ENCODE data around the gene MRFAP1. TPM values are rescaled to one million over a fixed set of nuclear protein-coding genes. Genes with fewer than 3 reads are reported as not detected.
"Not testable (repeated sequence)": the region's sequence is repeated elsewhere in the genome, so short reads cannot be mapped to it uniquely, and the experiment has no call there.

MRFAP1 gene
- total and polyA plus RNA-seq, 7 donors: 196 to 261 (median 226) TPM

DNA sequence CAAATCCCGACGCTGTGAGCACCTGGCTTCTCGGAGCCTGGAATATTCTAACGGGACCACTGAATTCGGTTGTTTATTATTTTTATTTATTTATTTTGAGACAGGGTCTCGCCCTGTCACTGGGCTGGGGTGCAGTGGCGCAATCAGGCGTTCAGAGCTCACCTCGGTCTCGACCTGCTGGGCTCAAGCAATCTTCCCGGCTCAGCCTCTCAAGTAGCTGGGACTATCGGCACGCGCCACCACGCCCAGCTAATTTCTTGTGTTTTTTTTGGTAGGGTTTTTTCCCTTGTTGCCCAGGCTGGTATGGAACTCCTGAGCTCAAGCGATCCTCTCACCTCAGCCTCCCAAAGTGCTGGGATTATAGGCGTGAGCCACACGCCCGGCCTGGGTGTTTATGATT lies 31.6 kb downstream of the MRFAP1 start:
- no peaks in the 10 kb centered on the region for H3K9me3 ChIP-seq
- WGBS, 2 donors: 93 to 97% methylated on average over 19 of the region's 19 CpGs
- H3K27me3 ChIP-seq: no peaks in the 10 kb centered on the region
- TF ChIP-seq EP300 (IDR thresholded peaks at IDR 0.05): no peak
- TF ChIP-seq POLR2AphosphoS5 (IDR thresholded peaks at IDR 0.05): no peak
- no peak for TF ChIP-seq POLR2A (IDR thresholded peaks at IDR 0.05)
- TF ChIP-seq, protein P1, sequence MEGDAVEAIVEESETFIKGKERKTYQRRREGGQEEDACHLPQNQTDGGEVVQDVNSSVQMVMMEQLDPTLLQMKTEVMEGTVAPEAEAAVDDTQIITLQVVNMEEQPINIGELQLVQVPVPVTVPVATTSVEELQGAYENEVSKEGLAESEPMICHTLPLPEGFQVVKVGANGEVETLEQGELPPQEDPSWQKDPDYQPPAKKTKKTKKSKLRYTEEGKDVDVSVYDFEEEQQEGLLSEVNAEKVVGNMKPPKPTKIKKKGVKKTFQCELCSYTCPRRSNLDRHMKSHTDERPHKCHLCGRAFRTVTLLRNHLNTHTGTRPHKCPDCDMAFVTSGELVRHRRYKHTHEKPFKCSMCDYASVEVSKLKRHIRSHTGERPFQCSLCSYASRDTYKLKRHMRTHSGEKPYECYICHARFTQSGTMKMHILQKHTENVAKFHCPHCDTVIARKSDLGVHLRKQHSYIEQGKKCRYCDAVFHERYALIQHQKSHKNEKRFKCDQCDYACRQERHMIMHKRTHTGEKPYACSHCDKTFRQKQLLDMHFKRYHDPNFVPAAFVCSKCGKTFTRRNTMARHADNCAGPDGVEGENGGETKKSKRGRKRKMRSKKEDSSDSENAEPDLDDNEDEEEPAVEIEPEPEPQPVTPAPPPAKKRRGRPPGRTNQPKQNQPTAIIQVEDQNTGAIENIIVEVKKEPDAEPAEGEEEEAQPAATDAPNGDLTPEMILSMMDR (IDR thresholded peaks at IDR 0.05): no peak
- peaks cover 0 to 9% (median 0%) of the 10 kb centered on the region in 4 donors for H3K36me3 ChIP-seq
- intact Hi-C loops (cut with DNase I): no loop called here
- H3K27ac ChIP-seq: no peak overlapping the region
- H3K4me1 ChIP-seq: peaks cover 0 to 33% (median 32%) of the 10 kb centered on the region in 4 donors
- no peak overlapping the region for H3K4me3 ChIP-seq
- no peak for DNase-seq

DNA sequence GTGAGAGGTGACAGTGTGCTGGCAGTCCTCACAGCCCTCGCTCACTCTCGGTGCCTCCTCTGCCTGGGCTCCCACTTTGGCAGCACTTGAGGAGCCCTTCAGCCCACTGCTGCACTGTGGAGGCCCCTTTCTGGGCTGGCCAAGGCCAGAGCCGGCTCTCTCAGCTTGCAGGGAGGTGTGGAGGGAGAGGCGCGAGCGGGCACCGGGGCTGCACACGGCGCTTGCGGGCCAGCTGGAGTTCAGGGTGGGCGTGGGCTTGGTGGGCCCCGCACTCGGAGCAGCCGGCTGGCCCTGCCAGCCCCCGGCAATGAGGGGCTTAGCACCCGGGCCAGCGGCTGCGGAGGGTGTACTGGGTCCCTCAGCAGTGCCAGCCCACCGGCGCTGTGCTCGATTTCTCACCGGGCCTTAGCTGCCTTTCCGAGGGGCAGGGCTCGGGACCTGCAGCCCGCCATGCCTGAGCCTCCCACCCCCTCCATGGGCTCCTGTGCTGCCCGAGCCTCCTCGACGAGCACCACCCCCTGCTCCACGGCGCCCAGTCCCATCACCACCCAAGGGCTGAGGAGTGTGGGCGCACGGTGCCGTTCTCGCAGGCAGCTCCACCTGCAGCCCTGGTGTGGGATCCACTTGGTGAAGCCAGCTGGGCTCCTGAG lies 32.2 kb downstream of the MRFAP1 start:
- Histone ChIP-seq H3K4me3 (peak overlapping the region in 2 of 4 donors; percentile 72 to 74), H3K27ac (peak overlapping the region in 3 of 4 donors; percentile 87 to 93 (median 89))

DNA sequence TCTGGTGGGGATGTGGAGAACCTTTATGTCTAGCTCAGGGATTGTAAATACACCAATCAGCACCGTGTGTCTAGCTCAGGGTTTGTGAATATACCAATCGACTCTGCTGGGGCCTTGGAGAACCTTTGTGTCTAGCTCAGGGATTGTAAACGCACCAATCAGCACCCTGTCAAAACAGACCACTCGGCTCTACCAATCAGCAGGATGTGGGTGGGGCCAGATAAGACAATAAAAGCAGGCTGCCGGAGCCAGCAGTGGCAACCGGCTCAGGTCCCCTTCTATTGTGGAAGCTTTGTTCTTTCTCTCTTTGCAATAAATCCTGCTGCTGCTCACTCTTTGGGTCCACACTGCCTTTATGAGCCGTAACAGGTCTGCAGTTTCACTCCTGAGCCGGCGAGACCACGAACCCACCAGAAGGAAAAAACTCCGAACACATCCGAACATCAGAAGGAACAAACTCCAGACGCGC lies 32.7 kb downstream of the MRFAP1 start:
- Histone ChIP-seq H3K27ac (peak overlapping the region; percentile 83 to 93 (median 88)), H3K4me1 (peaks cover 0 to 37% (median 37%) of the 10 kb centered on the region in 4 donors), H3K4me3 (peak overlapping the region; percentile 72 to 79 (median 74))
- TF ChIP-seq POLR2AphosphoS5 (IDR thresholded peaks at IDR 0.05) (peak in 2 of 4 donors; percentile 13 to 79), POLR2A (IDR thresholded peaks at IDR 0.05) (peak; percentile 43 to 46)
- H3K9me3 ChIP-seq; DNase-seq; H3K27me3 ChIP-seq; intact Hi-C loops (cut with DNase I); H3K36me3 ChIP-seq: not testable (repeated sequence)
- 32 to 34% methylated on average over 14 of the region's 14 CpGs for WGBS, 2 donors

More for the DNA sequence above, 32.2 kb downstream of the MRFAP1 start:
- DNase-seq; intact Hi-C loops (cut with DNase I); H3K27me3 ChIP-seq; H3K36me3 ChIP-seq; H3K9me3 ChIP-seq: not testable (repeated sequence)
- WGBS, 2 donors: 96 to 97% methylated on average over 34 of the region's 34 CpGs
- peaks cover 0 to 37% (median 37%) of the 10 kb centered on the region in 4 donors for H3K4me1 ChIP-seq

DNA sequence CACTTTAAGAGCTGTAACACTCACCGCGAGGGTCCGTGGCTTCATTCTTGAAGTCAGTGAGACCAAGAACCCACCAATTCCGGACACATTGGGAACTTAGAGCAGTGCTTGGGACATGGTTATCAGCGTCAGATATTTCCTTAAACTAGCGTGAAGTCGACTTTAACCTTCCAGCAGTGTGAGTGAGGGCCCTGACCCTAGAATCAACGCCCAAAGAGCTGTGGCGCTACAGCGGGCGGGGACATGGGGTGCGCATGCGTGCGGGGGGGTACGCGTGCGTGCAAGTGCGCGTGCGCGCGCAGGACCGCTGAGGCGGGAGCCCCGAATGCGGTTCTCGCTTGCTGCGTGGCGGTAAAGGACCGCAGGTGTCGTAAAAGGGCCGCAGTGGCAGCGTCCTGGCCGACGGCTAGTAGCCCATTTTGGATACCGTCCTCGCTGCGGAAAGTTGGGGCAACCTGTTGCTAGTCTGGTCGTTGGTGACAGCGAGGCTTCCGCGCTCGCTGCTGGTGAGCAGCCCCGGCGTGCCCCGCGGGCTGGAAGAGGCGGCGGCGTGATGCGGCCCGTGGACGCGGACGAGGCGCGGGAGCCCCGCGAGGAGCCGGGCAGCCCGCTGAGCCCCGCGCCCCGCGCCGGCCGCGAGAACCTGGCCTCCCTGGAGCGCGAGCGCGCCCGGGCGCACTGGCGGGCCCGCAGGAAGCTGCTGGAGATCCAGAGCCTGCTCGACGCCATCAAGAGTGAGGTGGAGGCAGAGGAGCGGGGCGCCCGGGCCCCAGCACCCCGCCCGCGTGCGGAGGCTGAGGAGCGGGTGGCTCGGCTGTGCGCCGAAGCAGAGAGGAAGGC lies 33.4 kb downstream of the MRFAP1 start:
- peak overlapping the region; percentile 83 to 93 (median 88) for H3K27ac ChIP-seq
- peaks cover 0 to 9% (median 0%) of the 10 kb centered on the region in 4 donors for H3K36me3 ChIP-seq
- intact Hi-C loops (cut with DNase I): loop anchor here (1.0 to 2.0 kb wide), 2 partner anchors 34 to 35 kb away; partner anchors contain the start of genes MRFAP1 and MRFAP1L1
- DNase-seq: peak; percentile 98
- H3K27me3 ChIP-seq: no peaks in the 10 kb centered on the region
- H3K9me3 ChIP-seq: no peaks in the 10 kb centered on the region
- TF ChIP-seq, protein P1 (IDR thresholded peaks at IDR 0.05): no peak
- TF ChIP-seq POLR2AphosphoS5 (IDR thresholded peaks at IDR 0.05) (peak; percentile 74 to 90 (median 88)), EP300 (IDR thresholded peaks at IDR 0.05) (no peak), POLR2A (IDR thresholded peaks at IDR 0.05) (peak in 1 of 2 donors; percentile 54)
- peak overlapping the region; percentile 72 to 79 (median 74) for H3K4me3 ChIP-seq
- 1% methylated on average over 89 of the region's 89 CpGs for WGBS, 2 donors
- H3K4me1 ChIP-seq: peaks cover 0 to 37% (median 37%) of the 10 kb centered on the region in 4 donors

DNA sequence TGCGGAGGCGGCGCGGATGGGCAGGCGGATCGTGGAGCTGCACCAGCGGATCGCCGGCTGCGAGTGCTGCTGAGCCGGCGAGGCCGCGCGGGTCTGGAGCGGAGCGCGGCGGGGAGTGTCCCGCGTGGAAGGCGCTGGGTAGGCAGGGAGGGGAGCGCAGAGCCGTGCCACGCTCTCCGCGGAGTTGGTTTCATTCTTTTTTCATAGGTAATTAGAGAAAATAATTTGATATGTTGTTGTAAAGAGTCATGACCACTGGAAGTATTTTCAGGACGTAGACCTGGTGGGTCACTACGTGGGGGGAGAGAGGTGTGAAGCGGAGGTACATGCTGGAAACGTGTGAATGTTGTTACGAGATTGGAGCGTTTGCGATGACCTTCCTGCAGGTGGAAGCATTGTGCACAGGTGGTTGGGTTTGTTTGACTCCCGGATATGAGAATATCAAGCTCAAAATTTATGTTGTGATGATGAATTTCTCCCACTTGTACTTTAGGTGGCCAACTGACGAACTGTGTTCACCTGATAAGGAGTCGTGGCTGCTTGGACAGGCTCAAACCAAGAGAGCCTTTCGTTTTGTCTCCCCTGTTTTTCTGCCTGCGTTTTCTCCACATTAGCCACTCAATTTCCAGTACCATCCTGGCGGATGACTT lies 34.1 kb downstream of the MRFAP1 start:
- intact Hi-C loops (cut with DNase I): loop anchor here (1.0 to 2.0 kb wide), 2 partner anchors 34 kb away; partner anchors contain the start of genes MRFAP1 and MRFAP1L1

More for the DNA sequence above, 34.1 kb downstream of the MRFAP1 start:
- H3K9me3 ChIP-seq: no peaks in the 10 kb centered on the region
- H3K27ac ChIP-seq: peak overlapping the region; percentile 83 to 93 (median 88)
- 4 to 5% methylated on average over 40 of the region's 40 CpGs for WGBS, 2 donors
- no peaks in the 10 kb centered on the region for H3K27me3 ChIP-seq
- DNase-seq: no peak
- peaks cover 0 to 3% (median 0%) of the 10 kb centered on the region in 4 donors for H3K36me3 ChIP-seq
- peak overlapping the region; percentile 72 to 79 (median 74) for H3K4me3 ChIP-seq
- TF ChIP-seq POLR2A (IDR thresholded peaks at IDR 0.05): no peak
- TF ChIP-seq EP300 (IDR thresholded peaks at IDR 0.05): no peak
- TF ChIP-seq POLR2AphosphoS5 (IDR thresholded peaks at IDR 0.05): no peak
- TF ChIP-seq, protein P1 (IDR thresholded peaks at IDR 0.05): peak in 1 of 4 experiments; percentile 7
- H3K4me1 ChIP-seq: peaks cover 0 to 37% (median 37%) of the 10 kb centered on the region in 4 donors

All from sigmoid colon (tissue), 7 donors.